HG03460 (cell line): ENCODE results near the gene FOXP1.

Experiments
- ATAC-seq: cut with Tn5 transposase; IDR thresholded peaks from one replicate; pipeline ENCODE4 v1.9.1; 2021; ENCODE audit not compliant: unreplicated experiment

The FOXP1 gene

DNA sequence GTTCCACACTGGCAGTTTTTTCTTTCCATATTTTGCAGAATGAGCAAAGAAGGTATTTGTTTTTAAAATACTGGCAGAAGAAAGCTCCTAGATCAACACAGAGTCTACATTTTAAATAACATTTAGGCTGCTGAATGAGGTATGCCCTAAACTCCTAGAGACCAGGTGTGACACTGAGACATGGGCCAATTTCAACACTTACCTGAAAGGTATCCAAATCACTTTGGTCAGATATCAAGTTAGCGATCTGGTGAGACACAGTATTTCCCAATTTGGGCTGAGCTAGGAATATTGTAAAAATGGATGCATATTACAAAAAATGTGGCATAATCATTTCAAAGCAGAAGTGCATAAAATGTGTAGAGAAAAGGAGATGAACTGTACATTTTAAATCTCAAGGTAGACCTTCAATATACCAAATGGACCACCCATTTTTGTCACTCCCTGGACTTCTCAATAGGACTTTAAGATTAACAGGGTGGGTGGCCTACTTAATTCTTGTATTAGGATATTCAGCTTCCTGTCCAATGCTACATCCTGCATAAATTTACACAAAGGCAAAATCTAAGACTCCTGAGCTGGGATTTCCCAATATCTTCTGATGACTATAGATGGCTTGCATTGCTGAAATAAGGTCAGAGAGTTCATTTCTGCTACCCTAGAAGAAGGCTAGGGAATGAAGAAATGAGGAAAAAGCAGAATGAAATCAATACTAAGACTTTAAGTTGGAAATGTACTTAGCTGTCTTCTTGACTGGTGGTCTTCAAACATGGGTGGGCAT lies 487.8 kb downstream of the FOXP1 start:
- ATAC-seq: no peak

DNA sequence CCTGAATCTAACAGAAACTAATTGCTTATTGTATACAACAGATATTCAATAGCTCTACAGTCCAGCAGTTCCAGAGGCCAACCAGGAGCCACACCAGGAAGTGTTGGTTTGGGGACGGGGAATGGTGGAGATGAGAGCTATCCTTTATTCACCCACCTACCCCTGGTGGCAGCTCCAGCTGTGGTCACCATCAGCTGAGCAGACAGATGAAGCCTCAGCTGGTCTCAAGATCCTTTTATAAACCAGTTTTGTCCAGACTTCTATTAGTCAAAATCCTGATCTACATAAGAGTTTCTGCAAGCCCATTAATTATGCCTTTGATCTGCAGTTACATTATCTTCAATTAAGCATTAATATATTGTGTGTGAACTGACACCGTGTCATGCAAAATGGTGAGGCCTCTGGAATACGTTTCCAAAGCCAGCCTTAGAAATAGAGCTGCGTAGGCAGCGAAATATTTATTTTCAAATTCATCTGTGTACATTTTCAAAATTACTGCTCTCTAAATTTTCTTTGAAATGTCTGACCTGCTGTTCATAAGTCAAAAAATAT lies 488.8 kb downstream of the FOXP1 start:
- ATAC-seq: no peak

- no peak for ATAC-seq
These were observed 490.9 kb downstream of the FOXP1 start for GRCh38 chr3:71092665-71093064.

DNA sequence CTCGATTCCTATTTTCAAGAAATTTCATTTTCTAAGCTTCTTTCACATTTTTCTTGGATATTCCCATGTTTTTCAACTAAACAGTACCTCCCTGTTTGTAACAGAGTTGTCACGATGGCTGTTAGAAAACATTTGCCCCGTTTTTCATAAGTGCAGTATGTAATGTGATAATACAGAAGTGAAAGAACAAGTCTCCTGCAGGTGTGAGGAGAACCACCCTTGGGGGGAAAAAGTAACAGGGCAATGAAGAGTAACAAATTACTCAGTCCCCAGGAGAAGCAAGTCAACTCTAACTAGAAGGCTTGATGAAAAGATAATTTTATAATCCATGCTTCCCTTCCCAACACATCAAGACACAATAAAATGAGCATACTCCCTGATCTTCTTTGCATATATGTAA lies 493.3 kb downstream of the FOXP1 start:
- no peak for ATAC-seq

DNA sequence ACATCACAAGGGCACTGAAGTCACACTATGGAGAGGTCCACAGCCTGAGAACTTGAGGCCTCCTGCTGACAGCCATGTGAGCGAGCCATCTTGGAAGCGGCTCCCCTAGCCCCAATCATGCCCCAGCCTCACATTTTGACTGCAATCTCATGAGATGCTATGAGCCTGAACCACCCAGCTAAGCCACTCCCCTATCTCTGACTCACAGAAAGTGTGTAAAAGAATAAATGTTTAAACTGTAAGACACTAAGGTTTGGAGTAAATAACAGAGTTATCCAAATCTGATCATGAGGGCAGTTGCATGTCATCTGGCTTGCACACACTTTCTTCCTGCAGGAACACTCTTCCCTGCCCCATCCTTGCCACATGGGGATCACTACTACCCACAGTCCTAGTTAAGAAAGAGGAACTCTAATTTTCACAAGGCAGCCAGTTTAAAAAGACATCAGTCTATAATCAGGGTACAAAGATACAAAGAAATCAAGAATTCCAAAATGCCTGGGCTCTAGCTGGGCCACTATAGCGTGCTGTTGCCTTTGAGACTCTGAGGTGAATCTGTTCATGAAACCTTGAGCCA lies 494.2 kb downstream of the FOXP1 start:
- no peak for ATAC-seq

DNA sequence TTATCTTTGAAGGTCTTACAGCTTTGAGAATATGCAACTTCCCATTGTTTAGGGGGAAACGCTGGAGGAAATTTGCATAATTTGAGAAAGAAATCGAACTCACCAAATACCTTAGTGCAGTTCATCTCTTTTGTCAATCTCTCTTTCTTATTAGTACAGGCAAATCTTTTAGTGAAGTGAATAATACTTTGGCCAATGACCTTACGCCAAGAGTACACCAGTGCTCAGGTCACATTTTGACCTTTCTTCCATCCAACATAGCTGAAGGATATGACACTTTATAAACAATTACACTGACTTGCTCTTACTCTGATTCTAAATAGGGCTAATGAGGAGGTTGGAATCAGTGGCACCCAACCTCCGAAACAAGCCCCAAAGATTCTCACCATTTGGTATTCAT lies 494.8 kb downstream of the FOXP1 start:
- ATAC-seq: no peak

DNA sequence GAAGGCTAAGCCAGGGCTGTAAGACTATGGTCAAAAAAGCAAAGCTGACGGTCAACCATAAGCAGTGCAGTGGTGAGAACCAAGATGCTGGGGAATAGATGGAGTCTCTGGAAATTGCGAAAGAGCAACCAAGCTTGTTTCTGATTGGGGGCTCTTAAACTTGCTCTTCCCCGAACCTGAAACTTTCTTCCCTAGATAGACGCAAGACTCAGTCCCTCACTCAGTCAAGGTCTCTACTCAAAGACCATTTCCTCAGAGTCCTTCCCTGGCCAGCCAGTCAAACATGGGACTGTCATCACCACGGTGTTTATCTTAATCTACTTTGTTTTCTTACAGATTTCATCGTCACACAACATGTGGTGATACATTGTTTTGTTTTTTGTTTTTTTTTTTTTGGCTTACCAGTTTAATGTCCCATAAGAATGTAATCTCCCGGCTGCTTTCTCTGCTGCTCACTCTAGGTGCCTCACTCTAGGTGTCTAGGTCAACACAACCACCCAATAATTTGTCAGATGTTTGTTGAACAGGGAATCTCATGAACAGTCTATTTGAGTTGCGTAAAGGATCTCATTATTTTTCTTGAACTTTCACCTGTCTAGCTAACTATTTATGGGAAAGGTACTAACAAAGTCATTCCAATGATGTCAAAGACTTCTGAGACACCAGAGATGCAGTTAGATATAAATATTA lies 495.4 kb downstream of the FOXP1 start:
- no peak for ATAC-seq

GRCh38 chr3:71087143-71088018 lies 496.1 kb downstream of the FOXP1 start:
- peak; percentile 89 for ATAC-seq

GRCh38 chr3:71086777-71087142 lies 496.8 kb downstream of the FOXP1 start:
- ATAC-seq: no peak

DNA sequence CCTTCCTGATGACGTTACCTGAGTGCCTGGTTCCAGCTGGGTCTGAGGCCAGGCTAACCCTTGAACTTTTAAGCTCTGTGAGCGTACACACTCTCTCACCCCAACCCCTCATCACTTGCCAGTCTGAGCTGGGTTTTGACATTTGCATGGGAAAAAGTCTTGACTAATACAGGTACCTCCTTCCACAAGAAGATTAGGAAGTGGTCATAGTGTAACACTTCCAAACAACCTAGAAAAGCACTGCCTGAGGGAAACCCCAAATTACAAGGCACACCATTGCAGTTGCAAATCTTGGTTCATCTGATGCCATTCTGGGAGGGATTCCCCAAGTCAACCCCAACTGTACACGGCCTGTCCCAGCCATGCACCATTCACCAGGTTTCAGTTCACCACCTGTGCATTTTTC lies 499.8 kb downstream of the FOXP1 start:
- peak; percentile 25 for ATAC-seq

DNA sequence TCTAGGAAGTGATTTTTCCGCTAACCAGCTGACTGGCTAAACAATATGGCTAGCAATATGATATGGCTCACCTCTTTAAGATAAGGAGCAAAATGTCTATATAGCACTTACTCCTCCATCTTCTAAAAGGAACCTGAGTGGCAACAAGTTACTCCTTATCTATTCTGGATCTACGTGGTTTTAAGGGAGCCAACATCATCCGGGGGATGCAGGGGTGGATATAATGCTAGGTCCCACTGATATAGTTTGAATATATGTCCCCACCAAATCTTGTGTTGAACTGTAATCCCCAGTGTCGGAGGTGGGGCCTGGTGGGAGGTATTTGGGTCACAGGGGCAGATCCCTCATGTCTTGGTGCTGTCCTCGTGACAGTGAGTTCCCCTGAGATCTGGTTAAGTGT lies 500.7 kb downstream of the FOXP1 start:
- no peak for ATAC-seq

DNA sequence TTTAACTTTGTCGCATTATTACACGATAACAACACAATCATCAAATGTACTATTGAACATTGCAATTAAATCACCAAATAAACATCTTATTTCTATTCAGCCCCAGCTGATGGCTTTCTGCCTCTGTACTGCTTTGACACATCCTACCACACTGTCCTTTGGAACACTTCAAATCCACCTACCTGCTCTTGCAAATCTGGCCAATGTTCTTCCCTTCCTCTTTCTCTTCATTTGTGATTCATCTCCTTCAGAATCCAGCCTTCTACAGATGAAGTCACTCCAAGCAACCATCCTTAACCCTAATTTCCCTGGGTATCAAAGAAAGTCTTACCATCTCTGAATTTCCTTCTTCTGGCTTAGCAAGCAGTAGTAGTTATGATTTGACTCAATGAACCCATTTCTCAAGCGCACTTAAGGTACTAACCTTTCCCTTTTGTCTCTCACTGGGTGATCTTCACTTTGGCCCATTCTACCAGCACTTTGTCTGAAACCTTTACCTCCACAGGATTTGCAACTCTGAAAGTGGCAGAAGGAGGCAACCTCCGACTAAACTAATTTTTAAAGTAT lies 502.9 kb downstream of the FOXP1 start:
- ATAC-seq: no peak

DNA sequence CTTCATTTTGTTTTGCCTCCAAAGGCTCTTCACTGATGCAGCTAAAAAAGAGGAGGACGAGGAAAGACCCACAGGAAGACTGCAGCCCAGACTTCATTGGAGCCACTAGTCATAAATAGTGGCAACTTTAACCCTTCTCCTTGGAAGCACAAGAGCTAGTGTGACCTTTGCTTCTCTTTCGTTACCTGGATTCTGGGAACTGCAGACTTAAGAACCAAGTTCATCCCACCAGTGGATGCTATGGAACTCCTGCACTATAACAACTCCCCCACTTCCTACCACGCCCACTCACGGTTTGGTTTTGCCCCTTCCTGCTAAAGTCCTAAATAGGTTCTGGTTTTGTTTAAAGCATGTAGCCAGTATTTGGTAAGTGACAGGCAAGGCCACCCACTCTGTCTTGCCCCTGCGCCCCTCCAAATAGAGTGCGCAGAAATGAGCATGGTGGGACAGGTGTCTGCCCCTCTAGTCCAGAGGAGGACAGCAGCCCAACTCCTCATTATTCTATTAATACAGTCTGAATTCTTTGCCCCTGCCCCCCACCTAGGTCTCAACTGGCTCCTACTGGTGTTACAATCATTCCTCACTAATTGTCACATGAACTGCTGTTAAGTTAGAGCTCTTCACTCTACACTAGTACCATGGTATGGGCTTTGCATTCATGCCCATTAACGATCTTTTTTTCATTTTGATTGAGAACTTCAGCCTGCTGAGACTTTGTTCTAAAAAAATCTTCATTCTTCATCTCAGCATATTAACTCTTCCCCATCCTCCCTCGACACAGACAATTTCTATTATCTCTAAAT lies 504.6 kb downstream of the FOXP1 start:
- ATAC-seq: no peak

- ATAC-seq: no peak
These were observed 505.3 kb downstream of the FOXP1 start for GRCh38 chr3:71078199-71078598.

DNA sequence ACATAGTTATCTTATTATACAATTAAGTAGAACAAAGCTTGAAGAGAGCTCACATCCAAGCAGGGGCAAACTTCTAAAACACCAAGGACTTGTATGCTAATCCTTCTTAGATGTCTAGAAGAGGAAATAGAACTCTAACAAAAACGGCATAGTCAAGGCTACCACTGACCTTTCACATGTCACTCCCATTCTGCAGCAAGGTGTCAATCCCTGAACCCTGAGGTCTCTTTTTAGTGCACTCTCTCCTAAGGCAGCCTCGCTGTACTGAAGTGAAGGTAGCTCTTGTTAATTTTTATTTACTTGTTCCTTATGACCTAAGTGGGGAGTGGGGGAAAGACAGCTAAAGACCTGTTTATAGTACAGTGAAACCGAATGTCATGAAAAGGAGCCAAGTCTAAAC lies 506.5 kb downstream of the FOXP1 start:
- no peak for ATAC-seq

DNA sequence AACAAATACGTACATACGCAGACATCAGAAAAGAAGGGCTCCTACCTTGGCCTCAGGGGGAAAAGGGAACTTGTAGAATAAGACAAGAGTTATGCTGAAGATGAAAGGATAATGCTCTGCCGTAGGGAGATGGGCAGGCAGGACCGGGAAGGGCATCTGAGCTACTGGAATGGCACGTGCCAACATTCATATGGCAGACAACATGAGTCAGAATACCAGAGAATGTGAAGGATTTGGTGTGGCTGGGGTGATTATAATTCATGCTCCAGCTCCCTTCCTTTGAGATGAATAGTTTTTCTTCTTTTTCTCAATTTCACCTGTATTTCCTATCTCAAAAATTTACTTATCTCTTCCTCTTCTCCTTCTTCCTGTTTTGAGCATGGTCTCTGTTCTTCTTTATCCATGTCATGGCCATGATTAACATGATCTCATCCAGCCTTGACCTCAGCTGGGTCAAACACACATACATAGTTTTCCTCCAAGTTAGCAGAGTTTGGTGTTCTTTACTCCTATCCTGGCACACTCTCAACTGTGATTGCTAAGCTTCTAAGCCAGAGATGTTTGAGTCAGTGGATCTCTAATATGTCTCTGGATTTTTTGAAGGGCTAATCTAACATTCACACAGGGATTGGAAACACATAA lies 507.0 kb downstream of the FOXP1 start:
- no peak for ATAC-seq

- ATAC-seq: no peak
These were observed 508.0 kb downstream of the FOXP1 start for GRCh38 chr3:71075494-71075893.

DNA sequence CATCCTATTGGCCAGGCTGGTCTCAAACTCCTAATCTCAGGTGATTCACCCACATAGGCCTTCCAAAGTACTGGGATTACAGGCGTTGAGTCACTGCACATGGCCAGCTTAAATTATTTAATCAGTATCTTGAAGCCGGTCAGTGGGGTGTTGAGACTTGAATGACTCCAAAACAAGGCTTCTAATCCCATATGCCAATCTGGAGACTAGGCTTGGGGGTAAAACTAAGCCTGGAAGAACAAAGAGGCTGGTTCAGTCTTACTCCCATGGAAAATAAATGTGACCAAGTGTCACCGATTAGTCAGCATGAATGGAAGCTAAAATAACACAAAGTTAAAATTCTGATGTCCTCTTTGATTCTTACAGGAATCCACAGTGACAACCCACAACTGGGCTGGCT lies 509.1 kb downstream of the FOXP1 start:
- no peak for ATAC-seq

DNA sequence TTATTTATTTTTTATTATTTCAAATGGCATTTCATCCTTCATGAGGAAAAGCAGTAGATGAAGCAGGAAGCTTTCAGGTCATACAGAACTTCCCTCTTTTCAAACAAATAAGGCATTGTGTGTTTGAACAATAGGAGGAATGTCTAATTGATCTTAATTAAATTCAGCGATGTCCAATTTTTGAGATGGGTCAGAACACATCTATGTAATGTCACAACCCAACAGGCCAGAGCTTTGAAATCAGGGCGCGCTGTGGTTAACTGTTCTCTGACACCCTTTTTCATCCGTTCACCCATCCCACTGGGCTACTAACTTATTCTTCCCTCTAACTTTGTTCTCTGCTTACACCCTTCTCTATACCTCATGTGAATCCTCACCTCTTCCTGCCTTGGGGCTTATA lies 510.5 kb downstream of the FOXP1 start:
- ATAC-seq: no peak
